Stimulated activated CD8-positive, alpha-beta memory T cell treated with anti-CD3 and anti-CD28 coated beads, Interleukin-7, amount 100 ng/mL, for 4 hours (primary cell): ENCODE measurements around the gene AOPEP.

Source experiments
- DNase-seq, 2 donors: peaks; one replicate each; pipeline ENCODE4 v3.0.0-alpha.2; 2020; ENCODE audit warnings: low read depth in 2 of 2

AOPEP gene

GRCh38 chr9:95094002-95094401 lies 367.5 kb downstream of the AOPEP start:
- DNase-seq = no peak

- DNase-seq = no peak
These were observed 369.3 kb downstream of the AOPEP start for GRCh38 chr9:95095641-95096355.

DNA sequence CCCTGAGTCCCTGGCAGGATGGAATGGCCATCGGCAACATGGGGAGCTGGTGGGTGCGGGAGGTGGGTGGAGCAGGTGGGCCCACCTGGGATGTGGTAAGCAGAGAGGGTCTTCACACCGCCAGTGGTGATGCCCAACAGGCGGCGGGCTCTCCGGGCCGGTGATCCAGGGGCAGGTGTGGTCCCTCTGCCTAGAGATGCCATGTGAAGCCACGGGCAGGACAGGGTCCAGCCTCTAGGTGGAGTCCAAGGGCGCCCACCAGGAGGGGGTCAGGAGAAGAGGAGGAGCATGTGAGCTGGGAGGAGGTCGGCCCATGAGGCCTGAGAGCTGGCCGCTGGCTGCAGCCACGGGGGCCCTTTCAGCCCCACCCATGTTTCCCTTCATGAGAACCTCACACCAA lies 369.9 kb downstream of the AOPEP start:
- no peak for DNase-seq

GRCh38 chr9:95096807-95097206 lies 370.3 kb downstream of the AOPEP start:
- DNase-seq = no peak

DNA sequence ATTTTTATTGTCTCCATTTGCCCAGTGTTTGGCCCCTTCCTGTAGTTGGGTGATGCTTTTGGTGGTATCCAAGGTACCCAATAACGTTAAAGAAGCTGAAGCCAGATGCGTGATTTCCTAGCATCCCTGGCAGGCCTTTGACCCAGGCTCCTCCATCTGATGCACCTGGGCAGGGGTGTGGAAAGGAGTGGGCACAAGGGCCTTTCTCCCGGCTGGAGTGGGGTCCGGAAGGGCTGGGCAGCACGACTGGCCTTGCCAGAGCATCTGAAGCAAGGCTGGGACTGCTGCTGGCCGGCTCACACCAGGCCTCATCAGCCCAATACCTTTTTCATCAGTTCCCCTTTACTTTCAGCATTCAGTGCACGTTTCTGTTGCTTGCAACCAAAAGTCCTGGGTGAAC lies 370.8 kb downstream of the AOPEP start:
- DNase-seq = no peak

DNA sequence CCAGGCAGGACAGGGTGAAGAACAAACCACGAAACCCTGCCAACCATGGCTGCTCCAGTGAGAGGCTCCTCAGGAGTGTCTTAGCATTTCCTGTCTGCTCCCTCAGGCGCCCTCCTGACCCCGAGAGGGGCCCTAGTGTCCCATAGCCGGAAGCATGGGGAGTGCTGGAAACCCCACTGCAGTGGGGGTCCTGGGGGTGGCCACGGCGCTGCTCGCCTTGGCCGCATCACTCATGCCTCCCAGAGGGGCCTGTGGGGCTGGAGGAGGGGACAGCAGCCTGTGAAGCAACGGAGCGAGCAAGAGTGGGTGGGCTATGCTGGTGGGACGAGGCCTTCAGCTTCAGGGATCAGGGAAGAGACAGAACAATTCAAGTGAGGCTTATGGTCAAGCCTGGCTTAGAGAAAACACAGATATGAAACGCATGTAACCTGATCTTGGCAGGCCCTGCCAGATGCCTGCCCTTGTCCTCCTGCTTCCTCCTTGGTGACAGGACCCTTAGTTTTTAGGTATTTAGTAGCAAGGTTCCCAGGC lies 372.0 kb downstream of the AOPEP start:
- no peak for DNase-seq

DNA sequence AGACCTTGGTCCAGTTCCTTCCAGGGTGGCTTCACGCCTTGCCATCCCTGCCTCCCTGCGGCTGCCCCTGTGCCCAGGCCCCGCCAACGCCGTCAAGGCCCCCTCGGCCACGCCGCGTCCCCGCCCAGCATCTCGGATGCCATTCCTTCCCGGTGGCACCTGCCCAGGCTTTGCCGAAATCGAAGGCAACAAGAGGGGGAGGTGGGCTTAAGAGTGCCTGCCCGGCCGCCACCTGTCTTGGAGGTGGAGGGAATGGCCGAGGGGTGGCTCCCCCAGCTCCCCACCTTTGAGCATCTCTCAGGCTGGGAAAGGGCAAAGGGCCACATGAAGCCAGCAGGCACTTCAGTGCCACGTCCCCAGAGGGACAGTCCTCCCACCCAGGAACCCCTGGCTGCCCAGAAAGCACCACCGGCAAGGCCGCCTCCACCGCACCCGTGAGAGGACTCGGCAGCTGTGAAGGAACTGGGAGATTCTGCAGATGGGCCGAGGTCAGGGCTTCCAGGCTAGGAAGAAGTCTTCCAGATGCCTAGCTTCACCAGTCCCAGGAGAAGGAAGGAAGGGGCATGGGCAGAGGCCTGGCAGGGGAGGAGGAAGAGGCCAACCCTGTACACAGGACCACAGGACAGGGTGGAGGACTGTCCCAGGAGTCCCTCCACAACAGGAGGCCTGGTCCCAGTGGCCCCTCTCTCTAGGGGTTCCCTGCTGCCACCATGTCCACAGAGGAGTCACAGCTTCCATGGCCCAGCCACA lies 373.0 kb downstream of the AOPEP start:
- no peak for DNase-seq

DNA sequence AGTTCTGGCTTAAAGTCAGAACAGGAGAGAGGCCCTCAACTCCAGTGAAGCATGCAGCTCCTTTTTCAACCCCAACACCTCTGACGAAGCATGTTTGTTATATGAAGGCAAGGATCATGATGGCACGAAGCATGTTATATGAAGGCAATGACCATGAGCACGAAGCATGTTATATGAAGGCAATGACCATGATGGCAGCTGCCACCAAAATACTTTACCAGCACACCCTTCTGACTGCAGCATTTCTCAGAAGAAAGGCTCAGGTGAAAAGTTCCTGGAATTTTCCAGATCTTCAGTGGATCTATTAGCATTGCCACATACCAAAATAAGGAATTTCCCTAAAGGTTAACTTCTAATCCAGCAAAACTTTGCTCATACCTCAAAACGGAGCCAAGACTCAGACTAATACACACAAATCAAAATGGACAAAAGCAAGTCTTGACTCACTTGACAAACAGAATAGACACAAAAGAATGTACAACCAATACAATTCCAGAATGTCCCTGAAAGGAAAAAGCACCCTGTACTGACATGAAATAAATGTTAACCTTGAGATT lies 373.6 kb downstream of the AOPEP start:
- DNase-seq = no peak

GRCh38 chr9:95101326-95101725 lies 374.8 kb downstream of the AOPEP start:
- DNase-seq = no peak

DNA sequence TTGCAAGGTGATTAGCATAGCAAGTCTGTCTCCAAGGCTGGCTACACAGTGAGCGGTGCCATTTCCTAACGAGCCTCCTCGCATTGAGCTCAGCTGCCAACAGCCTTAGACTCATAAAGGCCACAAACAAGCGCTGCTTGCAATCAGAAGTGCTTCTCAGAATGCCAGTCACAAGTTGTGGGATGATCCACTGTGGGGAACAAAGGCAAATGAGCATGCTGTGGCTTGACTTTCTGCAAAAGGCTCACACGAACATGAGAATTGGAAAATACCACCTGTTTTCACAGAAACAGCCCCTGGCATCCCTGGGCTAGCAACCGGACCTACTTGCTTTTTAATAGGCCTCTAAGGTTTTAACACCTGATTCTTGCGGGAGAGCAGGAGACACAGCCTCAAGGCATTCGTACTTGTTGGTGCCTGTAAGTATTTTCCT lies 375.5 kb downstream of the AOPEP start:
- DNase-seq = no peak

GRCh38 chr9:95102572-95102971 lies 376.1 kb downstream of the AOPEP start:
- DNase-seq = no peak

DNA sequence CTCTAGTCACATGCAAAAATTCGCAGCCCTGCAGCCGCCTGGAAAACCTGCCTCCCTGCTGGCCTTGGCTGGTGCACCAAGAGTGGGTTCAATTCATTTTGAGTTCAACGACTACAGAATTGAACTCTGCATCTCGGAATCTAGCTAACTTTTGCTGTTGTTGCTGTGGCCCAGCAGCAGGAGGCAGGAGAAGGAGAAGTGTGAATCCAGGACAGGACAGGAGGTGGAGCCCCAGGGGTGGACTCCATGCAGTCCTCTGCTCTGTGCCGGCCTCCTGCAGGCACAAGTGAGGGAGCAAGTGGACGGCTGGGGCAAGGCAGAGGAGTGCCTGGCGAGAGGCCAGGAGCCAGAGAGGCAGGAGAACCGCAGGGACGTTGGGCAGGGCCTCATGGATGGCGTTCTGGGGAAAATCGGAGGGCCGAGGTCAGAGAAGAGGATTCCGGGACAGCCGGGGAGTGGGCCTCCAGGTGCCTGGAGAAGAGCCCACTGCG lies 376.8 kb downstream of the AOPEP start:
- DNase-seq = no peak

DNA sequence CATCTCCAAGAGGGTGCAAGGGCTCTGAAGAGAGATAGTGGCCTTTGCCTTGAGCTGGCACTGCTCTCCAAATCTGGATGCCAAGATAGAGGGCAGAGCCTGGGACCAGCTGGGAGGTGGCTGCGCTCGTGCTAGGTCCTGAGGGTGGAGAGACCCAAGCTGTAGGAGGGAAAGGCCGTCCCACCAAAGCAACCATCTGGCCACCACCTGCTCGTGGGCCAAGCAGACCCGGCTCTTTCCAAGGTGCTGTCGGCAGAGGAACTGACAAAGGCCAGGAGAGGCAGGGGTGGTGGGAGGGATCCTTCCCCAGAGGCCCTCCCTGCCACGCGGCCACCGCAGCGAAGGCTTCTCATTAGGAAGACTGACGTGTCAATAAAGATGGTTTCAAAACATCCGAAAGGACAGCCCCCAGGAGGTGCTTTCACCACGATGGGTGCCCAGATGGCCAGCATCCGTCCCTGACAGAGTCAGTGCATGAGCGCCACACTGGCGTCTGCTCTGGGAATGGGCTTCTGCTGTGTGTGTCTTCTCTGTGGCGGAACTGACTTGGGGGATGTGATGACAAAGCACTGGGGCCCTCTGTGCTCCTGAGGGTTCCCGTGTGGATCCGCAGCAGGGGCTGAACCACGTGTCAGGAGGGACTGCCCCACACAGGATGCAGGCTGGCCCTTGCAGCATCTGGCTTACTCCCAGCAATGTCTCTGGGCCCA lies 377.5 kb downstream of the AOPEP start:
- DNase-seq = no peak

DNA sequence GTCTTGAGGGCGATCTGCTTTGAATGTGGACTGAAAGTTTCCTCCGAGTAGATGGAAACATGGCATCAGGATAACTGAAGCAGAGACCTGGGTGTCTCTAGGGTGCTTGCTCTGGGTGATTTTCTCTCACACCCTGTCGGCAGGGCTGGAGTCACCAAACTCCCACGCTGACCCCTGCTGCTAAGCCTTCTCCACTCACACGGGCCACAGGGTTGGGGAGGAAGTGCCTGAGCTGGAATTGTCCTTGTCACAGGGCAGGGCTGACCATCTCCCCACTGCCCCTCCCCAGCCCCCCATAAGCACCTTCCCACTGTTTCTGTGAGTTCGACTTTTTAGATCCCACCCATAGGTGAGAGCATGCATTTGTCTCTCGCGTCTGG lies 378.1 kb downstream of the AOPEP start:
- no peak for DNase-seq

DNA sequence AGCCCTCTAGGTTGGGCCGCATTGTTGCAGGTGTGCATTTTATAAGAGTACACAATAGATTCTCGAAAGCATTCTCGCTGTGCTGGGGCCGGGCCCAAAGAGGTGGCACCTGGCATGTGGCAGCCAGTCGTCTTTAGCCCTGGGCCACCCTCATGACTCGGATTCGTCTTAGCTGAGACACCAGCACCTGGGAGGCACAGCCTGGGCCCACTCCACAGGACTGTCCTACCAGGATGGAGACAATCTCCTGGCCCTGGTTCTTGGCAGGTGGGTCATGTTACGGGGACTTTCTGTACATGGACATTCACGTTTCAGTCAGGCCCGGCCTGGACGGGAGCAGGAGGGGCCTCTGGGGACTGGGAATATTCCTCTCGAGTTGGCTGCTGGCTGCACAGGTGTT lies 378.5 kb downstream of the AOPEP start:
- DNase-seq = no peak

- no peak for DNase-seq
These were observed 379.2 kb downstream of the AOPEP start for GRCh38 chr9:95105519-95106287.

- no peak for DNase-seq
These were observed 380.7 kb downstream of the AOPEP start for GRCh38 chr9:95107001-95107749.

GRCh38 chr9:95107976-95108375 lies 381.5 kb downstream of the AOPEP start:
- no peak for DNase-seq

GRCh38 chr9:95108777-95109176 lies 382.3 kb downstream of the AOPEP start:
- DNase-seq = no peak

- no peak for DNase-seq
These were observed 383.0 kb downstream of the AOPEP start for GRCh38 chr9:95109456-95109855.
